Uterus (tissue), 4 donors: ENCODE measurements around the gene SET. TPM values are rescaled to one million over a fixed set of nuclear protein-coding genes. Genes with fewer than 3 reads are reported as not detected.

ENCODE experiments used
- DNase-seq, 2 donors: peaks; one replicate each; pipeline ENCODE4 v3.0.0-alpha.2; 2019 to 2020
- H3K27ac ChIP-seq, 2 donors: fragments of 200-600 bp; sonication (generic); 1 replicate in 1 of 2; 2 replicates in 1 of 2; pipeline ENCODE4 v1.5.1; 2016 to 2018
- H3K27me3 ChIP-seq, 2 donors: fragments of 200-600 bp; sonication (generic); one replicate each; pipeline ENCODE4 v1.5.1; 2018 to 2019; ENCODE audit warnings: control low read depth in 1 of 2
- H3K36me3 ChIP-seq, 2 donors: fragments of 200-600 bp; sonication (generic); one replicate each; pipeline ENCODE4 v1.5.1; 2019; ENCODE audit warnings: control low read depth in 1 of 2
- H3K4me1 ChIP-seq, 2 donors: fragments of 200-600 bp; sonication (generic); one replicate each; pipeline ENCODE4 v1.5.1; 2018 to 2019; ENCODE audit warnings: control low read depth in 1 of 2
- H3K4me3 ChIP-seq, 2 donors: fragments of 200-600 bp; sonication (generic); 1 replicate in 1 of 2; 2 replicates in 1 of 2; pipeline ENCODE4 v1.5.1; 2018 to 2019; ENCODE audit warnings: mild to moderate bottlenecking in 1 of 2
- H3K9me3 ChIP-seq, 2 donors: fragments of 200-600 bp; sonication (generic); one replicate each; pipeline ENCODE4 v1.5.1; 2019; ENCODE audit warnings: control low read depth in 1 of 2
- CTCF ChIP-seq, 4 experiments: fragments of 200-600 bp in 2 of 4; fragments of 450-650 bp in 2 of 4; sonication (generic) in 2 of 4; IDR thresholded peaks; one replicate each; pipeline ENCODE4 v1.5.1; 2016 to 2019; ENCODE audit warnings: antibody characterized with exemption in 4 of 4, mild to moderate bottlenecking in 2 of 4, moderate library complexity in 1 of 4
- POLR2A ChIP-seq, 2 donors: fragments of 450-650 bp; IDR thresholded peaks; one replicate each; pipeline ENCODE4 v1.6.1; 2016; ENCODE audit warnings: antibody characterized with exemption in 2 of 2, mild to moderate bottlenecking in 1 of 2, moderate library complexity in 1 of 2
- intact Hi-C: fragments of 100-400 bp; cut with DNase I; formaldehyde crosslinking; loops from one replicate; pipeline ENCODE4 v1.15.1; 2023; ENCODE audit warnings: low total_unique reads
- total RNA-seq, 4 donors: library from RNA; depleted of rRNA in 3 of 4; stranded (reverse); fragments of >200 nt in 3 of 4; gene quantifications; one replicate each; pipeline versions ENCODE4 v1.1.0 to v1.2.4, GENCODE V29; 2014 to 2023
- donor health status: DM: yes; HTN: yes; CAD: no.

SET gene
- total RNA-seq, 4 donors from 2014 or later = 79.9 to 481 (median 197) TPM

GRCh38 chr9:128683340-128684064, 5.5 kb upstream of the SET start:
- H3K9me3 ChIP-seq = no peaks in the 10 kb centered on the region
- peak overlapping the region; percentile 66 to 82 for H3K27ac ChIP-seq
- H3K27me3 ChIP-seq = no peaks in the 10 kb centered on the region
- no peaks in the 10 kb centered on the region for H3K36me3 ChIP-seq
- H3K4me3 ChIP-seq = peak overlapping the region; percentile 35 to 57
- TF ChIP-seq POLR2A (IDR thresholded peaks at IDR 0.05) (no peak), CTCF (IDR thresholded peaks at IDR 0.05) (no peak)
- H3K4me1 ChIP-seq = peaks cover 0 to 3% of the 10 kb centered on the region in 2 donors
- peak; percentile 36 to 50 for DNase-seq
- intact Hi-C loops = no loop called here

GRCh38 chr9:128684065-128684324, 5.0 kb upstream of the SET start:
- TF ChIP-seq CTCF (IDR thresholded peaks at IDR 0.05) (no peak), POLR2A (IDR thresholded peaks at IDR 0.05) (no peak)
- intact Hi-C loops = no loop called here
- Histone ChIP-seq H3K27me3 (no peaks in the 10 kb centered on the region), H3K4me3 (peak overlapping the region; percentile 35 to 57), H3K4me1 (peaks cover 0 to 3% of the 10 kb centered on the region in 2 donors), H3K36me3 (no peaks in the 10 kb centered on the region), H3K9me3 (no peaks in the 10 kb centered on the region), H3K27ac (peak overlapping the region; percentile 66 to 82)
- no peak for DNase-seq

GRCh38 chr9:128684325-128685199, 4.5 kb upstream of the SET start:
- TF ChIP-seq CTCF (IDR thresholded peaks at IDR 0.05) = no peak
- TF ChIP-seq POLR2A (IDR thresholded peaks at IDR 0.05) = peak; percentile 51 to 59
- Histone ChIP-seq H3K4me3 (peak overlapping the region; percentile 35 to 57), H3K9me3 (no peaks in the 10 kb centered on the region), H3K27me3 (no peaks in the 10 kb centered on the region), H3K36me3 (no peaks in the 10 kb centered on the region), H3K4me1 (peaks cover 0 to 3% of the 10 kb centered on the region in 2 donors), H3K27ac (peak overlapping the region; percentile 66 to 82)
- DNase-seq = peak; percentile 66 to 74
- intact Hi-C loops = no loop called here

GRCh38 chr9:128685636-128686489, 3.2 kb upstream of the SET start:
- H3K27ac ChIP-seq = no peak overlapping the region
- DNase-seq = no peak
- intact Hi-C loops = no loop called here
- H3K9me3 ChIP-seq = no peaks in the 10 kb centered on the region
- peaks cover 0 to 9% of the 10 kb centered on the region in 2 donors for H3K4me1 ChIP-seq
- no peaks in the 10 kb centered on the region for H3K36me3 ChIP-seq
- H3K27me3 ChIP-seq = no peaks in the 10 kb centered on the region
- TF ChIP-seq POLR2A (IDR thresholded peaks at IDR 0.05) (no peak), CTCF (IDR thresholded peaks at IDR 0.05) (no peak)
- H3K4me3 ChIP-seq = no peak overlapping the region
